Posterior cingulate gyrus (tissue), 11 donors: ENCODE results near the gene DDX55.
"Not testable (repeated sequence)": the region's sequence is repeated elsewhere in the genome, so short reads cannot be mapped to it uniquely, and the experiment has no call there.

Experiments used
- DNase-seq, 10 donors: peaks; one replicate each; pipeline versions ENCODE4 v3.0.0 to v3.0.0-alpha.2; 2020 to 2021; ENCODE audit warnings: mixed read lengths in 3 of 10
- intact Hi-C: fragments of 100-400 bp; cut with DNase I; formaldehyde crosslinking; loops from one replicate; pipeline ENCODE4 v1.15.1; 2023

Gene DDX55, protein sequence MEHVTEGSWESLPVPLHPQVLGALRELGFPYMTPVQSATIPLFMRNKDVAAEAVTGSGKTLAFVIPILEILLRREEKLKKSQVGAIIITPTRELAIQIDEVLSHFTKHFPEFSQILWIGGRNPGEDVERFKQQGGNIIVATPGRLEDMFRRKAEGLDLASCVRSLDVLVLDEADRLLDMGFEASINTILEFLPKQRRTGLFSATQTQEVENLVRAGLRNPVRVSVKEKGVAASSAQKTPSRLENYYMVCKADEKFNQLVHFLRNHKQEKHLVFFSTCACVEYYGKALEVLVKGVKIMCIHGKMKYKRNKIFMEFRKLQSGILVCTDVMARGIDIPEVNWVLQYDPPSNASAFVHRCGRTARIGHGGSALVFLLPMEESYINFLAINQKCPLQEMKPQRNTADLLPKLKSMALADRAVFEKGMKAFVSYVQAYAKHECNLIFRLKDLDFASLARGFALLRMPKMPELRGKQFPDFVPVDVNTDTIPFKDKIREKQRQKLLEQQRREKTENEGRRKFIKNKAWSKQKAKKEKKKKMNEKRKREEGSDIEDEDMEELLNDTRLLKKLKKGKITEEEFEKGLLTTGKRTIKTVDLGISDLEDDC

DNA sequence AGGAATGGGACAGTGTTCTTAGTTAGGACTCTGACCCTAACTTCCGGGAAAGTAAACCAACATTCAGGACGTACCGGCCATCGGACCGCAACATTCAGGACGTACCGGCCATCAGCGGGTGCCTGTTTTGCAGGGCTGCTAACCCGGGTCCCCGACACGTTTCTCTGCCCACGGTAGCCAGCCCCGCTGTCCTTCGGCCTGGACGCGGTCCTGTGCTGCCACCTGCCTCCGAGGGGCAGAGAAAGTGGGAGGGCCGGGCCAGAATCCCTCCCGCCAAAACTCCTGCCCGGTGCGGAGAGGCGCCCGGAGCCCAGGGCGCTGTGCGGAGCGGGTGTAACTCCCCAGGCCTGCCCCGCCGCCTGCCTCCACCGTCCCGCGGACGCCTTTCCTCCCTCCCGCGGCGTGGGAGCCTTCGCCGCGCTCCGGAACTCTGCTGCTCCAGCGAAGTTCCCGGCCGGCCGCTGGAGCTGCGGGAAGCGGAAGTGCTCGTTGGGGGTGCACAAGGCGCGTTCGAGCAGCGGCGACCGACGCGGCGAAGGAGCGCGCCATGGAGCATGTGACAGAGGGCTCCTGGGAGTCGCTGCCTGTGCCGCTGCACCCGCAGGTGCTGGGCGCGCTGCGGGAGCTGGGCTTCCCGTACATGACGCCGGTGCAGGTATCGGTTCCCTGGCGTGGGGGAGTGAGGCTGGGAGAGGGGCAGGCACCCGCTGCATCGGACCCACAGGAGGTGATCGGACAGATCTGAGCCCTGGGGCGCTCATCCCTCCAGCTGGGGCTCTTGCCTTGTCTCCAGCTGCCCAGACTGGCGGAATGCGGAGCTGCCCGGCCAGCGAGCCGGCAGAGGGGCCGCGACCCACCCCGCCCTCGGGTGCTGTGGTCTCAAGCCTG, at the start of gene DDX55:
TSS of gene DDX55 (plus strand) at position 498 of the 888 bp plus-strand sequence. CDS start at position 548, 50 bp downstream.
- intact Hi-C loops, result no loop called here
- peak; percentile 69 to 98 (median 85) for DNase-seq

GRCh38 chr12:123554136-123554535, 47.8 kb upstream of the DDX55 start:
- intact Hi-C loops, DNase-seq: not testable (repeated sequence)

GRCh38 chr12:123554843-123555242, 47.1 kb upstream of the DDX55 start:
- intact Hi-C loops, DNase-seq: not testable (repeated sequence)

GRCh38 chr12:123558487-123558886, 43.4 kb upstream of the DDX55 start:
- DNase-seq, intact Hi-C loops: not testable (repeated sequence)

DNA sequence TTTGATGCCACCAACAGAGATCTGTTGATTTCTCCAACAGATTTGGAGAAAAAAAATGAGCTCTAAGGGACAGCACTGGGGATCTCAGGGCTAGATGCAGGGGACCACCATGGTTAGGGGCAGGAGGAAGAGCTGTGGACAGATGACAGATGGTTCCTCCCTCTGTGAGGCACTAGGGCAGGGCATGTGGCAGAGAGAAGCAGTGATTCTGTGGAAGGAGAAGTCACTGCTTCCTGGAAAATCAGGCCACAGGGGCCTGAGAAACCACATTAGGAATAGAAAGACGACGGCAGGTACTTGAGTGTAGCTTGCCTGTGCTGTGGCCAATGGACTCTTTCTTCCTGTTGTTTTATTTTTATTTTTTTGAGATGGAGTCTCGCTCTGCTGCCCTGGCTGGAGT, 42.4 kb upstream of the DDX55 start:
- intact Hi-C loops, result no loop called here
- DNase-seq, result no peak

DNA sequence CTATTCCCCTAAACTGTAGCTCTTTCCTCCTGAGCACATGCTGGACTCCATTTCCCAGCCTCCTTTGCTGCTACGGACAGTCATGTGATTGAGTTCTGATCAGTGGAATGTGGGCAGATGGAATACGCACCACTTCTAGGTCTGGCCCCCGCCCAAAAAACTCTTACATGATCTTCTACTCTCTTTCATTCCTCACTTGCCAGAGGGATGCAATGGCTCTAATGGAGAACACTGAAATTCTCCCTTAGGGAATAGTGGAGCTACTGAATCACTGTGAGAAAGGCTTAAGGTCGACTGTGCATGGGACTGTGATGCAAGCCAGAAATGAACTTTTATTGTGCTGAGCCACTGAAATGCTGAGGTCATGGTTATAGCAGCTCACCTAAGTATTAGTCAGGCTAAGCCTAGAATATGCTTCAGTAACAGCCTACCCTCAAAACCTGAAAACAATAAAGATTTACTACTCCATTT, 30.5 kb upstream of the DDX55 start:
- peak in 6 of 10 donors; percentile 12 to 87 (median 26) for DNase-seq
- intact Hi-C loops, result no loop called here

- intact Hi-C loops, result no loop called here
- DNase-seq, result no peak
These were observed 29.5 kb upstream of the DDX55 start for GRCh38 chr12:123572391-123572790.

GRCh38 chr12:123573870-123574269, 28.0 kb upstream of the DDX55 start:
- intact Hi-C loops, result no loop called here
- DNase-seq, result no peak

DNA sequence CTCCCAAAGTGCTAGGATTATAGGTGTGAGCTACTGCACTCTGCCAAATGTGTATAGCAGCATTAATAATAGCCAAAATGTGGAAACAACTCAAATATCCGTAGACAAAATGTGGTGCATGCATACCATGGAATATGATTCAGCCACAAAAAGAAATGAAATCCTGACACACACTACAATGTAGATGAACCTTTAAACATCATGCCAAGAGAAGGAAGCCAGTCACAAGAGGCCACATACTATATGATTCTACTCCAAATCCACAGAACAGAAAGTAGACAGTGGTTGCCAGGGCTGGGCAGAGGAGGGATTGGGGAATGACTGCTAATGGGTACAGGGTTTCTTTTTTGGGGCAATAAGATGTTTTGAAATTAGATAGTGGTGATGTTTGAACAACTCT, 25.3 kb upstream of the DDX55 start:
- DNase-seq, result no peak
- intact Hi-C loops, result no loop called here

DNA sequence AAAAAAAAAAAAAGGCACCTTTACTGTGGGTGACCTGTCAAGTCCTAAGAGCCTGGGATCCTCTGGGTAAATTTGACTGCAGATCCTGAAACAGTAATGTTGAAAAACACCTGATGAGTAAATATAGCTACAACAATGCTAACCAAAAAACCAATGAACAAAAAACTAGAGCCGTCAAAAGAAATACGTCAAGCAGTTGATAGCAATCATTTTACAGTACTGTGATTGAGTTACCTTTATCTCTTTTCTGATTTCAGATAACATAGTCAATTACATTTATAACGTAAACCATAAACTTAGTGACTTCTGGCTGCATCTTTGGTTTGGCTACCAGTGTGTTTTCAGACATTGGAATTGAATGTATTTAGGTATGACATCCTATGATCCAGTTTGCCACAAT, 23.7 kb upstream of the DDX55 start:
- intact Hi-C loops, result no loop called here
- no peak for DNase-seq

GRCh38 chr12:123578829-123579228, 23.1 kb upstream of the DDX55 start:
- DNase-seq, intact Hi-C loops: not testable (repeated sequence)

DNA sequence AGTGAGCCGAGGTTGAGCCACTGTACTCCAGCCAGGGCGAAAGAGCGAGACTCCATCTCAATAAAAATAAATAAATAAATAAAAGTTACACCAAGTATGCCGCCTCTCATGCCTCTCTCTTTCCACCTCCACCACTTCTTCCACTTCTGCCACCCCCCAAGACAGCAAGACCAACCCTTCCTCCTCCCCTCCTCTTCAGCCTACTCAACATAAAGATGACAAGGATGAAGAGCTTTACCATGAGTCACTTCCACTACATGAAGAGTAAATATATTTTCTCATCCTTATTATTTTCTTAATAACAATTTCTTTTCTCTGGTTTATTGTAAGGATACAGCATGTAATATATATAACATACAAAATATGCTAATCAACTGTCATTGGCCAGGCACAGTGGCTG, 21.1 kb upstream of the DDX55 start:
- intact Hi-C loops, result loop anchor here (5.0 kb wide), 2 partner anchors 48 to 123 kb away; partner anchors contain the start of genes RILPL1 and SNRNP35
- DNase-seq, result no peak

DNA sequence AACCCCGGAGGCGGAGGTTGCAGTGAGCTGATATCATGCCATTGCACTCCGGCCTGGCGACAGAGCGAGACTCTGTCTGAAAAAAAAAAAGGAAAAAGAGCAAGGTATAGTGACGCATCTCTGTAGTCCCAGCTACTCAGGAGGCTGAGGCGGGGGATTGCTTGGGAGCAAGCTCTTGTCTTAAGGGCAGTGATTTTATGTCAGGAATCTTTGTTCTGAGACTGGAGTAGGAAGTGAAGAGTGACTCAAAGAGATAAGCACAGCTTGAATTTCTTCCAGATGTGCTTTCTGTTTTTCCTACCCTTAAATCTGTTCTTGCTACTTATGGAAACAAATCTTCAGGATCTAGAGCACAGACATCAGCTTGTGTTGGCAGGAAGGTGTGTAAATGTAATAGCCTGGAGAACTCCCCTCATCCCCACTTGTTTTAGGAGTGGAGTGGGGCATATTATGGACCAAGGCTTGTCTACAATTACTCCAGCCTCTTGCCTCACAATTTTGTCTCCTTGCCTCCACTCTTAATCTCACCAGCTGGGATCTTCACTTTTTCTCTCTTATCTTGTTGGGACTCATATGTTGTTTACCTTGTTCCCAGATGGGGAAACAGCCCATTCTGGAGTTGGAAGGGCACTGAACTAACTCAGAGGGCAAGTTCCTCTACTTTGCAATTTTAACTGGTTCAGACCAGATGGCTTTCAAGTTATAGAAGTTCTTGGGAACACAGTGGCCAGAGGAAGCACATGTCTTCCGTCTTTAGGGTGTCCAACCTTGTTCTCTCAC, 10.0 kb upstream of the DDX55 start:
- no peak for DNase-seq
- intact Hi-C loops, result no loop called here

DNA sequence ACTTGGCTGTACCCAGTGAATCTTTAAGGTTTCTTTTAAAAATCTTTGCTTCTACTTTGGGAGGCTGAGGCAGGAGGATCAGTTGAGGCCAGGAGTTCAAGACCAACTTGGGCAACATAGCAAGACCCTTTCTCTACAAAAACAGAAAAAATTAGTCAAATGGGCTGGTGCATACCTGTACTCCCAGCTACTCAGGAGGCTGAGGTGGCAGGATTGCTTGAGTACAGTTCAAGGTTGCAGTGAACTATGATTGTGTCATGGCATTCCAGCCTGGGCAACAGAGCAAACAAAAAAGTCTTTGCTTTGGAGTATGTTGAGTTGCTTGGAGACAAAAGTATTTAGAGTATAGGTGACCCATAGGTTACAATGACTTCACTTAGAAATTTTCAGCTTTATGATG, 6.2 kb upstream of the DDX55 start:
- no peak for DNase-seq
- intact Hi-C loops, result no loop called here

GRCh38 chr12:123597100-123597499, 4.8 kb upstream of the DDX55 start:
- no peak for DNase-seq
- intact Hi-C loops, result no loop called here

GRCh38 chr12:123598522-123598921, 3.4 kb upstream of the DDX55 start:
- intact Hi-C loops, result no loop called here
- no peak for DNase-seq

DNA sequence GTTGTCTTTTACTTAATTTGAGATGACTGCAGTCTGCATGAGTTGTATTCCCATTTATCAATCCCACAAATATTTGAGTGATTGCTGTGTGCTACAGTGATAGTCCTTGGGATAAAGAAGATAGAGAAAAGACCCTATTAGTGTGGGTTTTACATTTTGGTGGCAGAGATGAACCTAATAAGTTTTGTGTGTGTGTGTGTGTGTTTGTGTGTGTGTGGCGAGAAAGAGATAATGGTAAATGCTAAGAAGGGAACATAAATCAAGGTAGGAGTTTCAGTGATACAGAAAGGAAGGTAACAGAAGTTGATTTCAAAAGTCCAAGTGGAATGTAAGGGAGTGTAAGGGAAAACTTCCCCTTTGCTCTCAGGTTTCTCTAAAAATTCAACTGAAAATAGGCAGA, 2.6 kb upstream of the DDX55 start:
- DNase-seq, result no peak
- intact Hi-C loops, result no loop called here

- DNase-seq, result no peak
- intact Hi-C loops, result no loop called here
These were observed 2.2 kb upstream of the DDX55 start for GRCh38 chr12:123599721-123600120.

DNA sequence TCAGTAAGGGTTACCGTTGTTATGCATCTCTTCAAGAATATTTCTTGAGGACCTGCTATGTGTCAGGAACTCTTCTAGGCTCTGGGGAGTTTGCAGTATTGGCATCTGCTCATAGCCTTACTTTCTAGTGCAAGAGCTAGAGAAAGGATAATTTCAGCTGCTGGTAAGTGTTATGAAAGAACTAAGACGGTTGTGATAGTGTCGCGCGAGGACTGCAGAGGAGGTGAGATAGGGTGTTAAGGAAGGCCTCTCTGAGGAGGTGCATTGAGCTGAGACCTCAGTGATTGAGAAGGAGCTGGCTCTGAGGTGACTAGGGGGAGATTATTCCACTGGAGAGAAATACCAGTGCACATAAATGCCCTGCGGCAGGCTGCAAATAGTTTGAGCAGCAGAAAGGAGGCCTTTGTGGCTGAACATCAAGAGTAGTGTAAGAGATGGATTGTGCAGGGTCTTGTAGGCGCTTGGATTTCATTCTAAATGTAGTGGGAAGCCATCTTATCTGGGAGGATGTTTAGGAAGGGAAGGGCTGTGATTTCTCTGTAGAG, 824 bp downstream of the DDX55 start:
- DNase-seq, result no peak
- intact Hi-C loops, result no loop called here

DNA sequence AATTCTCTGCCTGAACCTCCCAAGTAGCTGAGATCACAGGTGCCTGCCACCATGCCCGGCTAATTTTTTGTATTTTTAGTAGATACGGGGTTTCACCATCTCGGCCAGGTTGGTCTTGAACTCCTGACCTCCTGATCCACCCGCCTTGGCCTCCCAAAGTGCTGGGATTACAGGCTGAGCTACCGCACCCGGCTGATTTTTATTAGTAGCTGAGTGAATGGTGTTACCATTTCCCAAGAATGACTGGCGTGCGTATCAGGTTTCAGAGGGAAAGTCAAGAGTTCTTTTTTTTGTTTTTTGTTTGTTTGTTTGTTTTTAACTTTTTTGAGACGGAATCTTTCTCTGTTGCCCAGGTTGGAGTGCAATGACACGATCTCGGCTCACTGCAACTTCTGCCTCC, 1.6 kb downstream of the DDX55 start:
- intact Hi-C loops, DNase-seq: not testable (repeated sequence)
